CD4-positive, alpha-beta T cell treated with Interleukin-15 for 4 hours (primary cell): ENCODE measurements around the gene DBT.
"Not testable (repeated sequence)": the region's sequence is repeated elsewhere in the genome, so short reads cannot be mapped to it uniquely, and the experiment has no call there.

Experiments
- DNase-seq: peaks from one replicate; pipeline ENCODE4 v3.0.0-alpha.2; 2020; ENCODE audit warnings: low spot score

The DBT gene

GRCh38 chr1:100250807-100251206, 1.2 kb upstream of the DBT start:
- DNase-seq = no peak

DNA sequence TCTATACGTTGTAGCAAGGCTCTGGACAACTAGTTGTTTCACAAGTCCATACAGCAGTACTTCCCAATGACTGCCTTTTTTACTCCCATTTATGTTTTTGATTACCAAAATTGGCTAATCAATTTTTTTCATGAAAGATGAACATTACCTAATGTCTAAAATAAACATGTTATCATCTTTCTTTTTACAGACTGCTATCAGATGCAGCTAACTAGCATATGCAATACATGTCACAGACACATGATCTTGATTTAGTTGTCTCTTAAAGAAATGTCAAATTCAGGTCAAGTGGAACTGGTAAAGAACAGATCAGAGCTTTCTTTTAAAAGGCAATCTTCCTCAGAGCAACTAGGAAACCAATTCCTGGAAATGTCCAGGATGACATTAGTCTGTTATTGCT, 630 bp upstream of the DBT start:
- no peak for DNase-seq

DNA sequence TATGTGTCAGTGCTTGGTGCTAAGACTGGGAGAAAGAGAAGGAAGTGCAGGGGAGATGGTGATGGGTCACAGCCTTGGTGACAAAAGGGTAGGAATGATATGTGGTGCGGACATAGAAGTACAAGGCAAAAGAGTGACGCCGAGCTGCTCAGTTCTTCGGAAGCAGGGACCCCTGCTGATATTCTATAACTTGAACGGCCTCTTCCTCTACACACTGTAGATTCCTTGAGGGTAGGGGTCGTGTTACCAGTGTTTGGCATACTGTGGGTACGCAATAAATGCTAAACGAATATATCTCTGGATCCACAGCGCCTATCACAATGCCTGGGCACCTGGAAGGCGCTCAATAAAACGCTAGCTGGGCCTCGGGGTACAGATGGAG, 488 bp downstream of the DBT start:
- DNase-seq = no peak

DNA sequence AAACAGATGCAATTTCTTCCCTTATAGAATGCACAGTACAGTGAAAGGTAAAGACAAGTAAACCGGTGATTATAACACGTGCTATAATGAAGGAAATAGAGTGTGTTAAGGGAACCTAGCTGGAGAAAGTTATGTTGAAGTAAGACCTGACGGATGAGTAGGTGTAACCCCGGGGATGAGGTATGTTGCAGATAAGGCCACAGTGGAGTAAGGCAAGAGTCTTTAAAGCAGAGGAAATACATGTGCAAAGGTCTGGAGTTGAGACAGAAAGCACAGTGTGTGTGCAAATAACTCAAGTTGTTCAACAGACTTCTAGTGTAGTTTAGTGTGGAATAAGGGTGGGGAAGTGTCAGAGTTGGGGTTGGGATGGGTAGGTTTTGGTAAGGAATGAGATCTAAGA, 2.9 kb downstream of the DBT start:
- no peak for DNase-seq

DNA sequence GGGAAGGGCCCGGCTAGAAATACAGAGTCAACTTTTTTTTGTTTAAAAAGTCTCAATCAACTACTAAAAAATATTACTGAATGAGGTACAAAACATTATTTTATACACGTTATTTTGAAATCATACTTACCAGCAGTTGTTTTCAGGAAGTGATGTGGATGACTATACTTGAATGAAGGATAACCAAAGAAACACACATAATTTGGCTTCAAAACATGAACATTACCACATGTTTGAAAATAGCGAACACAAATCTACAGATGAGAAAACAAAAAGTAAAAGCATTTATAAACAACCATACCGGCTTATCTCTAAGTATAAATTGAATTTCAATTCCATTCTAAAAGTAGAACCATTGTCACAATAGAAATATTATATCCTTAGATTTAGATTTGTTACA, 9.0 kb downstream of the DBT start:
- no peak for DNase-seq

GRCh38 chr1:100239961-100240360, 9.7 kb downstream of the DBT start:
- DNase-seq = no peak

DNA sequence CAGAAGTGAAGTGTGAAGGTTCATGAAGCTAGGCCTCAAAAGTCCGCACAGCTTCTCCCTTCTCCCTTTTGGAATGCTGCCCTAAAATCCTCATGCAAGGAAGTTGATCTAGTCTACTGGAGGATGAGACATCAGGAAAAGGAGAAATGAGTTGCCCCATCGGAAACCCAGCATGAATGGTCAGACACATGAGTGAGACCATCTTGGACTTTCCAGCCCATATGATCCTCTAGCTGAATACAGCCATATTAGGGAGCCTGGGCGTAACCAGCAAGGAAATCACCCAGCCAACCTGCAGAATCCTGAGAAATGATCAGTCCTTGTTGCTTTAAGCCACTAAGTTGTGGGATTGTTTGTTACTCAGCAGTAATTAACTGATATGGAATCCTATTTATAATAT, 12.5 kb downstream of the DBT start:
- no peak for DNase-seq

DNA sequence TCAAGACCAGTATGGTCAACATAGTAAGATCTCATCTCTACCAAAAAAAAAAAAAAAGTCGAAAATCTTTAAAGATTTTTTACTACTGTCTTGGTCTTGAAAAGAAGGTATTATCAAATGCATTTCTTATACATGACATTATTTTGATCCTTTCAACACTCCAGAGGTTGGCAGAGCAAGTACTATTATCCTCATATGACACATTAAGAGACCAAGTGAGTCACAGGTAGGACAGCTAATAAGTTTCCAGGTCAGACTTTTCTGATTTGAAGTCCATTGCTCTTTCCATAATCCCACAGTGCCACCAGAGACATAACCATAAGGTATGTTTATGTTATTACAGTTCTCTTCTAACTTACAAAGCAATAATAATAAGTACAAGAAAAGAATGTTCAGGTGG, 15.2 kb downstream of the DBT start:
- no peak for DNase-seq

DNA sequence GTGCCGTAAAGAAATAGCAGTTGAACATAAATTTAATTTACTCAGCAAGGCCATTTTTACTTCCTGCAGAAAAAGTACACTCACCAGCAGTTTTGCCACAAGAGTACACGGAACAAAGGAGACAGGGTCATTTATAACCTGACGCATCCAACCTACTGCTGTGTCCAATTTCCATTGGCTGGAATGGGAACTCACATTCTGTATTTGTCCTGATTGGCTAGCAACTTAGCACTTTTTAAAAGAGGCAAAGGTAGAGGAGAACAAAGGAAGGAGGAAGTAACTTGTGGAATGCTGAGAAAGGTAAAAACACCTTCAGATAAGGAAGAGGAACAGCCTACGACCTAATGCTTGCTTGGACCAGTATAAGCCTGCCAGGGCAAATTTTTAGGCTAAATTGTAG, 16.1 kb downstream of the DBT start:
- not testable (repeated sequence) for DNase-seq

DNA sequence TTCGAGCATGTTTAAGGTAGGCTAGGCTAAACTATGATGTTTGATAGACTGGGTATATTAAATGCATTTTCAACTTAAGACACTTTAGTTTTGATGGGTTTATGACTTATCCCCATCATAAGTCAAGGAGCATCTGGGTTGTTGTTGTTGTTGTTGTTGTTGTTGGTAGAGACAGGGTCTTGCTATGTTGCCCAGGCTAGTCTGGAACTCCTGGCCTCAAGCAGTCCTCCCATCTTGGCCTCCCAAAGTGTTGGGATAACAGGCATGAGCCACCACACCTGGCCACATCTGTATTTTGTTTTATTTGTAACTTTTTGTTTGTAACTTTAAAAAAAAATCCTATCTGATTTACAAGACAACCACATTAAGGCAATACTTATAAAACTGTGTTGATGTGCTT, 17.5 kb downstream of the DBT start:
- DNase-seq = no peak

DNA sequence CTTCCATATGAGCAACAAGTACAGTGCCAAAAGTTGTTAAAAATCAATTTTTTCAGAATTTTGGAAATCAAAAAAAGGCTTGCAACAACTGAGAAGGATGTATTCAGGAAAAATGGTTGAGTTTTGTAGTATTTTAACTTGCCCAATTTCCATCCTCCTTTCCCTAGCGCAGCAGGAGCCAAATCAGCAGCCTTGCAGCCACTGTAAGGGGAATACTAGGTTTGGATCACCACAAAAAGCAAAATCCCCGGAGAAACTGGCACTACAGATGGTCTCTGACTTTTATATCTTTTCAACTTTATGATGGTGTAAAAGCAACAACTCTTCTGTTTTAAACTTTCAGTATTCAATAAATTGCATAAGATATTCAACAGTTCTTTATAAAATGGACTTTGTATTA, 17.9 kb downstream of the DBT start:
- no peak for DNase-seq

DNA sequence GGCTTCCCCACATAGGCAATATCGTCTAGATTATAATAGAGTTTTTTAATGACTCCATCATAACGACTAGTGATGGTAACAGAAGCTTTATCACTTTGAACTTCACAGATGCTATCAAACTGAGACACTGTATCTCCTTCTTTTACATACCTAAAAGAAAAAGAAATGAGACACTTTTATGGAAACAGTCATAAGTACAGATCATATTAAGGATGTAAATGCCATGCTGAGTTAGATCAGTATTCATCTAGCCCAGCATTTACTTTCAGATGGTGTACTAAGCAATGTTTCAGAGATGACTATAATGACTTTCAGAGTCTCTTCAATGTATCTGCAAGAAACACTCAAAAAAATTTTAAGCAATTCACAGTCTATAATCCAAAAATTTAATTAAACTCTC, 18.9 kb downstream of the DBT start:
- no peak for DNase-seq

DNA sequence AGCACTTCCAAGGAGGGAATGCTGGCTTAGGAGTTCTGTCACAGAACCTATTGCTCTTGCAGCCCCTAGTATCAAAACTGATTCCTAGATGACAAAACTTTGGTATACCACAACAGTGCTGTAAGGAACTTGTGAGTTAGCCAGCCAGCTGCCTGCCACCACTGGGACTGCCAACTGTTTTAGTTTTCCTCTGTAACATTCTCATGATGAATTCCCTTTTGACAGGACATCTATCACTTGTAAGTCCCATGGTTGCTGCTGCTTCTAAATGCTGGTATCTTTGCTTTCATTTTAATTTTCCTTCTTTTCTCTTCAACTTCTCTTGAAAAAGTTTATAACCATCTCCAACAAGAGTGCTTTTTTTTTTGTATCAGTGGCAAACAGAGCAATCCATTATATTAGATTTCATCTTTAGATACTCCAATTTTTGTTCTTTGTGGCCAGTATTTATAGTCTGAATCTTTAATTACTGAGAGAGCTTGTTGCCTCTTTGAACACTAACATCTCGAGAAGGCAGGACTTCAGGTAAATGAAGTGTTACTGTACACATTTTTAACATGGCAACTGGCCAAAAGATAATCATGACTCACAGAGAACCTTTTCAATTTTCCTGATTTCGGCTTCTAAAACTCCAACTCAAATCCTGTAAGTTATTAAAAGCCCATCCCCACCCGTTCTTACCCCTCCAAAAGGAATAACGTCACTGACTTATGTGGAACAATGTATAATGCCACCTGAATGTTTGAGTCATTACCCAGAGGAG, 19.8 kb downstream of the DBT start:
- no peak for DNase-seq

GRCh38 chr1:100222428-100222827, 27.2 kb downstream of the DBT start:
- DNase-seq = no peak

DNA sequence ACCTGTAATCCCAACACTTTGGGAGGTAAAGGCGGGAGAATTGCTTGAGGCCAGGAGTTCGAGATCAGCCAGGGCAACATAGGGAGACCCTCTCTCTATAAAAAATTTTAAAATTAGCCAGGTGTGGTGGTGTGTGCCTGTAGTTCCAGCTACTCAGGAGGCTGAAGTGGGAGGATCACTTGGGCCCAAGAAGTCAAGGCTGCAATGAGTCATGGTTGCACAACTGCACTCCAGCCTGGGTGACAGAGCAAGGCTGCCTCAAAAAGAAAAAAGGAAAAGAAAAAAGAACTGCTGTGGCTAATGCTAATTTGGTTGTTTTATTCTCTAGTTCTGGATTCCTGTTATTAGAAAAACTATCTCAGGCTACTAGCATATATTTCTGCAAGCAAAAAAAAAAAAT, 29.8 kb downstream of the DBT start:
- DNase-seq = no peak

- no peak for DNase-seq
These were observed 30.2 kb downstream of the DBT start for GRCh38 chr1:100219457-100219856.

- DNase-seq = no peak
These were observed 31.8 kb downstream of the DBT start for GRCh38 chr1:100217834-100218233.

GRCh38 chr1:100215101-100215500, 34.5 kb downstream of the DBT start:
- no peak for DNase-seq

DNA sequence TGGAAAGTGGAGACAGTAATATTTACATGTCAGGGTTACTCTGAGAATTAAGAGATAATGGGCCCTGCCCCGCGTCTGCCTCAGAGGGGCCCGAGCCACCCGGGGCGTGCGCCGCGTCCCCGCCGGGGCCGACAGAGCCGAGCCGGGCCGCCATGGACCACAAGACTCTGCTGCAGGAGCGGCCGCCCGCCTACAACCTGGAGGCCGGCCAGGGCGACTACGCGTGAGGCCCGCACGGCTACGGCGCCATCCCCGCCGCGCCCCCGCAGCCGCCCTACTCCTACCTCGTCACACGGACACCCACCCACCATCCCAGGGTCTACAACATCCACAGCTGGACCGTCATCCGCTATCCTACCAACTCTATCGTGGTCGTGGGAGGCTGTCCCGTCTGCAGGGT, 36.5 kb downstream of the DBT start:
- DNase-seq = no peak

DNA sequence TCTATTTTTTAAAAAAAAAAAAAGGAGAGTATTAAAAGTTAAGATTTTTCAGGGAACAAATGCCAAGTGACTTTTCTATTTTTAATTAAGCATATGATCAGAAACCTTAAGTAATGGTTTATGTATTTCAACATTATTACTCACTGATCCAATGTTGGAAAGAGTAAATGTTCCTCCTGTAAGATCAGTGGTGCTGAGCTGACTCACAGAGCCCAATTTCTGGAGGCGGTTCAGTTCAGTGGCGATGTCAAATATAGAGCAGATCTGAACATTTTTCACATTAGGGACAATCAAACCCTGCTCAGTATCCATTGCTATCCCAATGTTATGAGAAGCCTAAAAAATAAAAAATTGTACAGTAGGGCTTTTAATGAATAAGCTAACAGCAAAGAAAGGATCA, 43.3 kb downstream of the DBT start:
- DNase-seq = no peak

DNA sequence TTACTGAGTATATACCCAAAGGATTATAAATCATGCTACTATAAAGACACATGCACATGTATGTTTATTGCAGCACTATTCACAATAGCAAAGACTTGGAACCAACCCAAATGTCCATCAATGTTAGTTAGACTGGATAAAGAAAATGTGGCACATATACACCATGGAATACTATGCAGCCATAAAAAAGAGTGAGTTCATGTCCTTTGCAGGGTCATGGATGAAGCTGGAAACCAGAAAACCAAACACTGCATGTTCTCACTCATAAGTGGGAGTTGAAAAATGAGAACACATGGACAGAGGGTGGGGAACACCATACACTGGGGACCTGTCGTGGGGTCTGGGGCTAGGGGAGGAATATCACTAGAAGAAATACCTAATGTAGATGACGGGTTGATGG, 44.0 kb downstream of the DBT start:
- DNase-seq = not testable (repeated sequence)

GRCh38 chr1:100205103-100205502, 44.5 kb downstream of the DBT start:
- DNase-seq = not testable (repeated sequence)

GRCh38 chr1:100202703-100203102, 46.9 kb downstream of the DBT start:
- DNase-seq = not testable (repeated sequence)

DNA sequence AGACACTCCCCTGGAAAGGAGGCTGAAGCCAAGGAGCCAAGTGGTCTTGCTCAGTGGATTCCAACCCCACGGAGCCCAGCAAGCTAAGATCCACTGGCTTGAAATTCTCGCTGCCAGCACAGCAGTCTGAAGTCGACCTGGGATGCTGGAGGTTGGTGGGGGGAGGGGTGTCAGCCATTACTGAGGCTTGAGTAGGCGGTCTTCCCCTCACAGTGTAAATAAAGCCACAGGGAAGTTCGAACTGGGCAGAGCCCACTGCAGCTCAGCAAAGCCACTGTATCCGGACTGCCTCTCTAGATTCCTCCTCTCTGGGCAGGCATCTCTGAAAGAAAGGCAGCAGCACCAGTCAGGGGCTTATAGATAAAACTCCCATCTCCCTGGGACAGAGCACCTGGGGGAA, 49.6 kb downstream of the DBT start:
- not testable (repeated sequence) for DNase-seq

DNA sequence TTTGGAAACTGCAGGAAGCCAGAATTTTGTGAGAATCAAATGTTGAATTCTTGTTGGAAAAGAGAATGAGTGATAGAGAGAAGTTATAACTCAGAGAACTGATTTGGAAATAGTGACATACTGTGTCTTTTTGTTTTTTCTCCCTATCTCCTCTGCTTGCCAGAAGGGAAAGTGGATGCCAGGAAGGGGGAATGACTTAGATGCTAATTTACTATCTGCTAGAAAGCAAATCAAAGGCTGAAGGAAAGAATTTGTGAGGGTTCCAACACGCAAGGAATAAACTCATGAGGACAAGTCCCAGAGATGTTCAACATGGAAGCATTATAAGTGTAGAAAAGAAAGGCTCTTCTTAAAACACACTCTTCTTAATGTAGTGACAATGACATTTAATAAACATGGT, 51.0 kb downstream of the DBT start:
- no peak for DNase-seq
